Measurements from ENCODE around the gene FOXB1. TPM values are rescaled to one million over a fixed set of nuclear protein-coding genes. Genes with fewer than 3 reads are reported as not detected.

FOXB1 gene
- total and polyA plus RNA-seq, 9 of the 15 experiments (the other 6 are each of a cell fraction or from before 2014, with no cell fraction given), result not detected

GRCh38 chr15:59963925-59964324, 40.2 kb upstream of the FOXB1 start:
- no peak overlapping the region for H3K4me2 ChIP-seq (ENCODE audit: insufficient read depth, low read length)
- H4K20me1 ChIP-seq (replicated peaks; ENCODE audit: control insufficient read depth, insufficient read depth, low read length), result no peaks in the 10 kb centered on the region
- CTCF ChIA-PET (ENCODE audit: low intra/inter-chr PET ratio), result no interaction called here
- FAIRE-seq (no peak), DNase-seq (ENCODE audit: extremely low read depth in 1 of 4, low spot score in 3 of 4) (no peak), ATAC-seq (no peak)
- no peaks in the 10 kb centered on the region for H3K27me3 ChIP-seq (ENCODE audit: control insufficient read depth in 2 of 2, insufficient read depth in 2 of 2, low read length in 2 of 2)
- H3K9me3 ChIP-seq (replicated peaks; ENCODE audit: control insufficient read depth, insufficient read depth, low read depth, low read length), result no peaks in the 10 kb centered on the region
- H3K4me3 ChIP-seq, result no peak overlapping the region
- no peaks in the 10 kb centered on the region for H3K36me3 ChIP-seq (ENCODE audit: control insufficient read depth, insufficient read depth, low read length)
- no peaks in the 10 kb centered on the region for H3K9me1 ChIP-seq (ENCODE audit: control insufficient read depth, insufficient read depth, low read length)
- no peaks in the 10 kb centered on the region for H3K4me1 ChIP-seq (replicated peaks in 1 of 2; ENCODE audit: control insufficient read depth in 2 of 2, insufficient read depth in 2 of 2, low read length in 2 of 2)
- in situ Hi-C loops (cut with MboI) (no loop called here), intact Hi-C loops (cut with micrococcal nuclease) (no loop called here)
- BruUV-seq (replicated peaks), result no TSS peak
- H3K79me2 ChIP-seq (ENCODE audit: control insufficient read depth, insufficient read depth, low read length), result no peaks in the 10 kb centered on the region
- H3K9ac ChIP-seq (ENCODE audit: insufficient read depth in 1 of 2, low read depth in 2 of 2, low read length in 2 of 2), result no peak overlapping the region
- TF ChIP-seq FUS (optimal IDR thresholded peaks at IDR 0.05; ENCODE audit: low read depth, low read length) (no peak), THAP7 (CRISPR knock-in tag; IDR thresholded peaks at IDR 0.05) (no peak), POLR2AphosphoS5 (IDR thresholded peaks at IDR 0.05; ENCODE audit: control insufficient read depth, insufficient read depth, low read depth, low read length) (no peak), RAD51 (IDR thresholded peaks at IDR 0.05; ENCODE audit: borderline replicate concordance, low read depth) (no peak), EZH2 (IDR thresholded peaks at IDR 0.05; ENCODE audit: borderline replicate concordance, low read depth, low read length) (no peak), ZNF699 (CRISPR knock-in tag; IDR thresholded peaks at IDR 0.05; ENCODE audit: insufficient replicate concordance) (no peak), L3MBTL2 (IDR thresholded peaks at IDR 0.05) (no peak), ZKSCAN8 (CRISPR knock-in tag; IDR thresholded peaks at IDR 0.05) (no peak), MTF1 (CRISPR knock-in tag; IDR thresholded peaks at IDR 0.05; ENCODE audit: borderline replicate concordance) (no peak), UBTF (IDR thresholded peaks at IDR 0.05; ENCODE audit: borderline replicate concordance in 1 of 2, low read depth in 2 of 2, low read length in 2 of 2) (no peak)
- TF ChIP-seq, protein P1, sequence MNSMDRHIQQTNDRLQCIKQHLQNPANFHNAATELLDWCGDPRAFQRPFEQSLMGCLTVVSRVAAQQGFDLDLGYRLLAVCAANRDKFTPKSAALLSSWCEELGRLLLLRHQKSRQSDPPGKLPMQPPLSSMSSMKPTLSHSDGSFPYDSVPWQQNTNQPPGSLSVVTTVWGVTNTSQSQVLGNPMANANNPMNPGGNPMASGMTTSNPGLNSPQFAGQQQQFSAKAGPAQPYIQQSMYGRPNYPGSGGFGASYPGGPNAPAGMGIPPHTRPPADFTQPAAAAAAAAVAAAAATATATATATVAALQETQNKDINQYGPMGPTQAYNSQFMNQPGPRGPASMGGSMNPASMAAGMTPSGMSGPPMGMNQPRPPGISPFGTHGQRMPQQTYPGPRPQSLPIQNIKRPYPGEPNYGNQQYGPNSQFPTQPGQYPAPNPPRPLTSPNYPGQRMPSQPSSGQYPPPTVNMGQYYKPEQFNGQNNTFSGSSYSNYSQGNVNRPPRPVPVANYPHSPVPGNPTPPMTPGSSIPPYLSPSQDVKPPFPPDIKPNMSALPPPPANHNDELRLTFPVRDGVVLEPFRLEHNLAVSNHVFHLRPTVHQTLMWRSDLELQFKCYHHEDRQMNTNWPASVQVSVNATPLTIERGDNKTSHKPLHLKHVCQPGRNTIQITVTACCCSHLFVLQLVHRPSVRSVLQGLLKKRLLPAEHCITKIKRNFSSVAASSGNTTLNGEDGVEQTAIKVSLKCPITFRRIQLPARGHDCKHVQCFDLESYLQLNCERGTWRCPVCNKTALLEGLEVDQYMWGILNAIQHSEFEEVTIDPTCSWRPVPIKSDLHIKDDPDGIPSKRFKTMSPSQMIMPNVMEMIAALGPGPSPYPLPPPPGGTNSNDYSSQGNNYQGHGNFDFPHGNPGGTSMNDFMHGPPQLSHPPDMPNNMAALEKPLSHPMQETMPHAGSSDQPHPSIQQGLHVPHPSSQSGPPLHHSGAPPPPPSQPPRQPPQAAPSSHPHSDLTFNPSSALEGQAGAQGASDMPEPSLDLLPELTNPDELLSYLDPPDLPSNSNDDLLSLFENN (IDR thresholded peaks at IDR 0.05; ENCODE audit: low read depth in 2 of 2, low read length in 2 of 2), result no peak
- POLR2A ChIA-PET, result interaction anchor here (1.1 kb wide), 1 partner anchor 890 kb away, joined by 3 read pairs; no protein-coding TSS in a partner anchor
- H2AFZ ChIP-seq (ENCODE audit: low read depth, low read length), result no peak overlapping the region
- H3K27ac ChIP-seq (ENCODE audit: extremely low read depth, low read depth, low read length), result no peak overlapping the region
